ENCODE results near the gene MYO1B.

MYO1B gene

DNA sequence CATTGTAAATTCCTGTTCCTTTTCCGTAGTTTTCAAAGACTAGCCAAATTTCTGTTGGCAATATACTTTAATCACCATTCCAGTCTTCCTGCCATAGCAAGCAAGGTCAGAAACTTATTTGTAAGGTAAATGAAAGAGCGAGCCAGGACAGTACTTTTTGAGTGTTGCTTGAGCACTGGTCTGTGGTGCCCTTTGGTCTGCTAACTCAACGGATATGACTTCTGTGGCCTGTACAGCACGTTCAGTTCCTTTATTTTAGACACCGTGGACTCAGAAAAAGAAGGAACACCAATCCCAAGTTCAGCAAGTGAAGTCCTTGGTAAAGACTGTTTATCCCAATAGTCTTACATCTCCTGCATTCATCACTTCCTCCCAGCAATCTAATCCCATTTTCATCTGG lies 166.3 kb downstream of the MYO1B start:
- no peaks in the 10 kb centered on the region for H3K9me3 ChIP-seq (ENCODE audit: insufficient read depth, low read length)
- H3K36me3 ChIP-seq (replicated peaks; ENCODE audit: low read depth, low read length): no peaks in the 10 kb centered on the region
- H3K79me2 ChIP-seq (ENCODE audit: low read length): no peaks in the 10 kb centered on the region
- H2AFZ ChIP-seq (ENCODE audit: low read depth, low read length): no peak overlapping the region
- peaks cover under 1% of the 10 kb centered on the region; the same call in 1 of the 2 replicates for H3K4me1 ChIP-seq (ENCODE audit: low read length)
- H3K4me2 ChIP-seq (ENCODE audit: low read length): no peak overlapping the region
- H4K20me1 ChIP-seq (ENCODE audit: insufficient read depth, low read length): no peaks in the 10 kb centered on the region
- no peak overlapping the region for H3K9ac ChIP-seq (ENCODE audit: low read length)
- H3K27ac ChIP-seq (ENCODE audit: low read length): no peak overlapping the region
- H3K4me3 ChIP-seq (ENCODE audit: low read length): no peak overlapping the region
- no peaks in the 10 kb centered on the region for H3K27me3 ChIP-seq (ENCODE audit: low read depth, low read length)
- TF ChIP-seq, protein P1, sequence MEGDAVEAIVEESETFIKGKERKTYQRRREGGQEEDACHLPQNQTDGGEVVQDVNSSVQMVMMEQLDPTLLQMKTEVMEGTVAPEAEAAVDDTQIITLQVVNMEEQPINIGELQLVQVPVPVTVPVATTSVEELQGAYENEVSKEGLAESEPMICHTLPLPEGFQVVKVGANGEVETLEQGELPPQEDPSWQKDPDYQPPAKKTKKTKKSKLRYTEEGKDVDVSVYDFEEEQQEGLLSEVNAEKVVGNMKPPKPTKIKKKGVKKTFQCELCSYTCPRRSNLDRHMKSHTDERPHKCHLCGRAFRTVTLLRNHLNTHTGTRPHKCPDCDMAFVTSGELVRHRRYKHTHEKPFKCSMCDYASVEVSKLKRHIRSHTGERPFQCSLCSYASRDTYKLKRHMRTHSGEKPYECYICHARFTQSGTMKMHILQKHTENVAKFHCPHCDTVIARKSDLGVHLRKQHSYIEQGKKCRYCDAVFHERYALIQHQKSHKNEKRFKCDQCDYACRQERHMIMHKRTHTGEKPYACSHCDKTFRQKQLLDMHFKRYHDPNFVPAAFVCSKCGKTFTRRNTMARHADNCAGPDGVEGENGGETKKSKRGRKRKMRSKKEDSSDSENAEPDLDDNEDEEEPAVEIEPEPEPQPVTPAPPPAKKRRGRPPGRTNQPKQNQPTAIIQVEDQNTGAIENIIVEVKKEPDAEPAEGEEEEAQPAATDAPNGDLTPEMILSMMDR (IDR thresholded peaks at IDR 0.05; ENCODE audit: low read depth, low read length): no peak
- no peak for TF ChIP-seq EZH2phosphoT487 (IDR thresholded peaks at IDR 0.05; ENCODE audit: low read depth)

DNA sequence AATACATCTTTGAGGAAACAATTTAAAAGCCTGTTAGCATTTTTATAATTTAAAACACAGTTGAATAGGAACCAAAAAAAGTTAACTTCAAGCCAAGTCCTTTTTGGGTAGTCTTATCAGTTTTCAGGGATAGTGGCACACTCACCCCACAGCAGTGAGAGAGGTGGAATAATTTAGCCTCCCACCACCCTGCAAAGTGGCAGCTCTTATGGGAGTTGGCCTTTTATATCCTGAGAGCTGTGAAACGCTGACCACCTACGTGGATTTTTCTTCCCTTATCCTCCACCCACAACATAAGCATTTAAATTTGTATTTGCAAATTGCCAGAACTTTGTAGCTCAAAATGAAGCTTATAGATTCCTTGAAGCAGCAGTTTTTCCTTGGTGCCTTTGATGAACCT lies 167.1 kb downstream of the MYO1B start:
- Histone ChIP-seq H3K4me1 (ENCODE audit: low read length) (peaks cover 4% of the 10 kb centered on the region; the same call in 1 of the 2 replicates), H3K79me2 (ENCODE audit: low read length) (no peaks in the 10 kb centered on the region), H3K9ac (ENCODE audit: low read length) (no peak overlapping the region), H3K27me3 (ENCODE audit: low read depth, low read length) (no peaks in the 10 kb centered on the region), H4K20me1 (ENCODE audit: insufficient read depth, low read length) (no peaks in the 10 kb centered on the region), H3K27ac (ENCODE audit: low read length) (no peak overlapping the region), H3K4me2 (ENCODE audit: low read length) (no peak overlapping the region), H3K4me3 (ENCODE audit: low read length) (no peak overlapping the region), H3K9me3 (ENCODE audit: insufficient read depth, low read length) (no peaks in the 10 kb centered on the region), H2AFZ (ENCODE audit: low read depth, low read length) (no peak overlapping the region), H3K36me3 (replicated peaks; ENCODE audit: low read depth, low read length) (no peaks in the 10 kb centered on the region)
- TF ChIP-seq EZH2phosphoT487 (IDR thresholded peaks at IDR 0.05; ENCODE audit: low read depth): no peak
- TF ChIP-seq, protein P1 (IDR thresholded peaks at IDR 0.05; ENCODE audit: low read depth, low read length): no peak

DNA sequence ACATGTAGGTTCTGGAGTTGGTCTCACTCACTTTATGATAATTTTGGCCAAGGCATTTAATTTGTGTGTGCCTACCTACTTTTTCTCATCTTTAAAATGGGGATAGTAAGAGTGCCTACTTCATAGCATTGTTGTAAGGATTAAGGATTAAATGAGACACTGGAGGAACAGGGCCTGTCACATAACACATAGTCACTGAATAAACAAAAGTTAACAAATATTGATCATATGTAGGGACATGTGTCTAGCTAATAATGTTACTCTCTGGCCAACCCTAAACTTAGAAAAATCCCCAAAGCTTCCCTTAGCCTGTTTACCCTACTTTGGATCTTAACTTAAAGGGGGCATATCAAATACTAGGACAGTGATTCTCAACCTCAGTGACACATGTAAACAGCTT lies 169.9 kb downstream of the MYO1B start:
- TF ChIP-seq, protein P1 (IDR thresholded peaks at IDR 0.05; ENCODE audit: low read depth, low read length): no peak
- TF ChIP-seq EZH2phosphoT487 (IDR thresholded peaks at IDR 0.05; ENCODE audit: low read depth): no peak
- Histone ChIP-seq H3K4me3 (ENCODE audit: low read length) (no peak overlapping the region), H3K4me2 (ENCODE audit: low read length) (no peak overlapping the region), H3K9me3 (ENCODE audit: insufficient read depth, low read length) (no peaks in the 10 kb centered on the region), H3K4me1 (ENCODE audit: low read length) (peaks cover 4% of the 10 kb centered on the region; the same call in 1 of the 2 replicates), H3K27me3 (ENCODE audit: low read depth, low read length) (no peaks in the 10 kb centered on the region), H3K36me3 (replicated peaks; ENCODE audit: low read depth, low read length) (no peaks in the 10 kb centered on the region), H3K27ac (ENCODE audit: low read length) (no peak overlapping the region), H4K20me1 (ENCODE audit: insufficient read depth, low read length) (no peaks in the 10 kb centered on the region), H2AFZ (ENCODE audit: low read depth, low read length) (no peak overlapping the region), H3K79me2 (ENCODE audit: low read length) (no peaks in the 10 kb centered on the region), H3K9ac (ENCODE audit: low read length) (no peak overlapping the region)

DNA sequence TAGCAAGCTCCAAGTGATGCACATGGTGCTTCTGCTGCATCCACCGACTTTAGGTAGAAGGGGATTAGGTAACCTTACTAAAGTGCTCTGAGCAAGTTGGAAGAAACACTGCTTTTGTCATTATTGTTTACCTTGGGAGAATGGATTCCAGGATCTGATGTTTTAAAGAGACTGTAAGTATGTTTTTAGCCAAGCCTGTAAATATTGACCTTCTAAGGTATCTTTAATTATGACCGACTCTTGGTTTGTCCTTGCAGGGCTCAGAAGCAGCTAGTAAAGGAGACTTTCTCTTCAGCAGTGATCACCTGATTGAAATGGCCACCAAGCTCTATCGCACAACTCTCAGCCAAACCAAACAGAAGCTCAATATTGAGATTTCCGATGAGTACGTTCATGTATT lies 170.7 kb downstream of the MYO1B start:
- Histone ChIP-seq H3K27ac (ENCODE audit: low read length) (no peak overlapping the region), H3K9me3 (ENCODE audit: insufficient read depth, low read length) (no peaks in the 10 kb centered on the region), H3K27me3 (ENCODE audit: low read depth, low read length) (no peaks in the 10 kb centered on the region), H4K20me1 (ENCODE audit: insufficient read depth, low read length) (no peaks in the 10 kb centered on the region), H3K9ac (ENCODE audit: low read length) (no peak overlapping the region), H3K36me3 (replicated peaks; ENCODE audit: low read depth, low read length) (no peaks in the 10 kb centered on the region), H2AFZ (ENCODE audit: low read depth, low read length) (no peak overlapping the region), H3K4me1 (ENCODE audit: low read length) (peaks cover 4% of the 10 kb centered on the region; the same call in 1 of the 2 replicates), H3K4me2 (ENCODE audit: low read length) (no peak overlapping the region), H3K79me2 (ENCODE audit: low read length) (no peaks in the 10 kb centered on the region), H3K4me3 (ENCODE audit: low read length) (no peak overlapping the region)
- TF ChIP-seq, protein P1 (IDR thresholded peaks at IDR 0.05; ENCODE audit: low read depth, low read length): no peak
- no peak for TF ChIP-seq EZH2phosphoT487 (IDR thresholded peaks at IDR 0.05; ENCODE audit: low read depth)

All from OCI-LY3 (cell line).